ENCODE results near the gene METTL1.

The METTL1 gene

GRCh38 chr12:57735198-57735855, 36.6 kb downstream of the METTL1 start:
- TF ChIP-seq GABPA (IDR thresholded peaks at IDR 0.05; ENCODE audit: low read depth) (no peak), SPI1 (IDR thresholded peaks at IDR 0.05; ENCODE audit: borderline replicate concordance, low read depth) (no peak), CTCF (IDR thresholded peaks at IDR 0.05; ENCODE audit: insufficient read depth, low read length) (no peak), POLR2AphosphoS5 (IDR thresholded peaks at IDR 0.05; ENCODE audit: low read depth) (no peak)
- TF ChIP-seq, protein P1, sequence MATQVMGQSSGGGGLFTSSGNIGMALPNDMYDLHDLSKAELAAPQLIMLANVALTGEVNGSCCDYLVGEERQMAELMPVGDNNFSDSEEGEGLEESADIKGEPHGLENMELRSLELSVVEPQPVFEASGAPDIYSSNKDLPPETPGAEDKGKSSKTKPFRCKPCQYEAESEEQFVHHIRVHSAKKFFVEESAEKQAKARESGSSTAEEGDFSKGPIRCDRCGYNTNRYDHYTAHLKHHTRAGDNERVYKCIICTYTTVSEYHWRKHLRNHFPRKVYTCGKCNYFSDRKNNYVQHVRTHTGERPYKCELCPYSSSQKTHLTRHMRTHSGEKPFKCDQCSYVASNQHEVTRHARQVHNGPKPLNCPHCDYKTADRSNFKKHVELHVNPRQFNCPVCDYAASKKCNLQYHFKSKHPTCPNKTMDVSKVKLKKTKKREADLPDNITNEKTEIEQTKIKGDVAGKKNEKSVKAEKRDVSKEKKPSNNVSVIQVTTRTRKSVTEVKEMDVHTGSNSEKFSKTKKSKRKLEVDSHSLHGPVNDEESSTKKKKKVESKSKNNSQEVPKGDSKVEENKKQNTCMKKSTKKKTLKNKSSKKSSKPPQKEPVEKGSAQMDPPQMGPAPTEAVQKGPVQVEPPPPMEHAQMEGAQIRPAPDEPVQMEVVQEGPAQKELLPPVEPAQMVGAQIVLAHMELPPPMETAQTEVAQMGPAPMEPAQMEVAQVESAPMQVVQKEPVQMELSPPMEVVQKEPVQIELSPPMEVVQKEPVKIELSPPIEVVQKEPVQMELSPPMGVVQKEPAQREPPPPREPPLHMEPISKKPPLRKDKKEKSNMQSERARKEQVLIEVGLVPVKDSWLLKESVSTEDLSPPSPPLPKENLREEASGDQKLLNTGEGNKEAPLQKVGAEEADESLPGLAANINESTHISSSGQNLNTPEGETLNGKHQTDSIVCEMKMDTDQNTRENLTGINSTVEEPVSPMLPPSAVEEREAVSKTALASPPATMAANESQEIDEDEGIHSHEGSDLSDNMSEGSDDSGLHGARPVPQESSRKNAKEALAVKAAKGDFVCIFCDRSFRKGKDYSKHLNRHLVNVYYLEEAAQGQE (IDR thresholded peaks at IDR 0.05; ENCODE audit: insufficient replicate concordance, low read depth), result no peak
- no peak for DNase-seq (ENCODE audit: low read depth in 1 of 2, low spot score in 1 of 2)
- no peaks in the 10 kb centered on the region for H3K27me3 ChIP-seq (ENCODE audit: insufficient read depth, poor library complexity, severe bottlenecking)
- no peak overlapping the region for H3K27ac ChIP-seq (replicated peaks)
- no peak overlapping the region for H3K4me3 ChIP-seq (replicated peaks; ENCODE audit: insufficient read depth, low read length)

GRCh38 chr12:57734591-57734990, 37.3 kb downstream of the METTL1 start:
- DNase-seq (ENCODE audit: low read depth in 1 of 2, low spot score in 1 of 2), result no peak
- Histone ChIP-seq H3K4me3 (replicated peaks; ENCODE audit: insufficient read depth, low read length) (no peak overlapping the region), H3K27ac (replicated peaks) (no peak overlapping the region), H3K27me3 (ENCODE audit: insufficient read depth, poor library complexity, severe bottlenecking) (no peaks in the 10 kb centered on the region)
- TF ChIP-seq CTCF (IDR thresholded peaks at IDR 0.05; ENCODE audit: insufficient read depth, low read length) (no peak), GABPA (IDR thresholded peaks at IDR 0.05; ENCODE audit: low read depth) (no peak), SPI1 (IDR thresholded peaks at IDR 0.05; ENCODE audit: borderline replicate concordance, low read depth) (no peak), POLR2AphosphoS5 (IDR thresholded peaks at IDR 0.05; ENCODE audit: low read depth) (no peak)

DNA sequence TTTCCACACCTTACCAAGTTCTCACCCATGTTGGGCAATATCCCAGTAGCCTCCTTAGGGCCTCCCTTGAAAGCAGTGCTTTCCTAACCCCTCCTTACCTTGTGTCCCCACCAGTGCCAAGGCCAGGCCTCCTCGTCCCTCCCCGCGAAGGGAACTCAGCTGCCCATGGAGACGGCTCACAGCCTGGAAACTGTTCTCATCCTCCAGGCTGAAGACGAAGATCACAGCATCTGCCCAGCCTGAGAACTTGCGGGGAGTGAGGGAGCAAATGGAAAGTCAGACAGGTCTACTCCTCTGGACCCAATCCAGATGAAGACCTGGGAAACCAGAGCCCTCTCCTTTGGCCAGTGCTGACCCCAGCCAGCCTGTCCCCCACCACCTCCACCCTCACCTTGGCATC, 38.0 kb downstream of the METTL1 start:
- DNase-seq (ENCODE audit: low read depth in 1 of 2, low spot score in 1 of 2), result no peak
- H3K27me3 ChIP-seq (ENCODE audit: insufficient read depth, poor library complexity, severe bottlenecking), result no peaks in the 10 kb centered on the region
- no peak for TF ChIP-seq SPI1 (IDR thresholded peaks at IDR 0.05; ENCODE audit: borderline replicate concordance, low read depth)
- no peak for TF ChIP-seq GABPA (IDR thresholded peaks at IDR 0.05; ENCODE audit: low read depth)
- TF ChIP-seq CTCF (IDR thresholded peaks at IDR 0.05; ENCODE audit: insufficient read depth, low read length), result no peak
- no peak for TF ChIP-seq POLR2AphosphoS5 (IDR thresholded peaks at IDR 0.05; ENCODE audit: low read depth)
- TF ChIP-seq, protein P1 (IDR thresholded peaks at IDR 0.05; ENCODE audit: insufficient replicate concordance, low read depth), result no peak
- H3K27ac ChIP-seq (replicated peaks), result no peak overlapping the region
- no peak overlapping the region for H3K4me3 ChIP-seq (replicated peaks; ENCODE audit: insufficient read depth, low read length)

All from HL-60 (cell line).